Measurements from ENCODE around the gene CBL.
"Not testable (repeated sequence)": the region's sequence is repeated elsewhere in the genome, so short reads cannot be mapped to it uniquely, and the experiment has no call there.

Gene CBL

DNA sequence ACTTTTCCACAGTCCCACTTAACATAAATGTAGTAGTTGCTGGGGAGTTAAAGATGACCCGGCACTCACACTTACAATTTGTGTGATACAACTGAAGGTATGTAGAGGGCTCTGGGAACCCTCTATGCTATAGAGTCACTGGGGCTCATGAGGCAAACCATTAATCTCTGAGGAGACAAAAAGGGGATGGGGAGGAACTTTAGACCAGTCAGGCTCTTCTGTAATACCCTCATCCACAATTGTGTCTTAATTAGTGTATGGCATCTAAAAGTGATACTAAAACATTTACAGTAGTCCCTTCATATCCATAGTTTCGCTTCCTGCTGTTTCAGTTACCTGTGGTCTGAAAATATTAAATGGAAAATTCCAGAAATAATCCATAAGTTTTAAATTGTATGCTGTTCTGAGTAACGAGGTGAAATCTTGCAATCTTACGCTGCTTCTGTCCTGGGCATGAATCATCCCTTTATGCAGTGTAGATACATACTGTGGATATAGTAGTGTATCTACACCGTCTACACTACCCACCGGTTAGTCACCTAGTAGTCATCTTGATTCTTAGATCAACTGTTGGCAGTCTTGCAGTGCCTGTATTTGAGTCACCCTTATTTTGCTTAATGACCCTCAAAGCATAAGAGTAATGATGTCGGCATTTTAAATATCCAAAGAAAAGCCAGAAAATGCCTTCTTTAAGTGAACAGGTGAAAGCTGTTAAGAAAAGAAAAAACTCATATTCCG lies 12.2 kb downstream of the CBL start:
- DNase-seq: no peak

DNA sequence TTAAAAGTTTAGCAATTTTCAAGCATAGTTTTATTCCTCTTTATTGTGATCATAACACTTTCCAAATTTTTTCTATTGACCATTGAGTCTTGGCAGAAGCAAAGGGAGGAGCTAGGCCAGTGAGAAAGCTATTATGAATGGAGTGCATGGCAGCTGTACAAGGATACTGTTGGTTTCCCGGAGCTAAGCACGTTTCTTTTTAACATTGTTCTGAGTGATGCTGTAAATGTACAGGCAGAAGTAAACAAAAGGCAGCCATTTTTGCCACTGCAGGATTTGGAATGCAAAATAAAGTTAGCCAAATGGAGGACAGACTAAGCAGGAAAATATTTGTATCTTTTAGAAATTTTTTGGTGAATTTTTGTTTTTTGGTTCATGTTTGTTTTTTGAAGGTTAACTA lies 16.2 kb downstream of the CBL start:
- no peak for DNase-seq

DNA sequence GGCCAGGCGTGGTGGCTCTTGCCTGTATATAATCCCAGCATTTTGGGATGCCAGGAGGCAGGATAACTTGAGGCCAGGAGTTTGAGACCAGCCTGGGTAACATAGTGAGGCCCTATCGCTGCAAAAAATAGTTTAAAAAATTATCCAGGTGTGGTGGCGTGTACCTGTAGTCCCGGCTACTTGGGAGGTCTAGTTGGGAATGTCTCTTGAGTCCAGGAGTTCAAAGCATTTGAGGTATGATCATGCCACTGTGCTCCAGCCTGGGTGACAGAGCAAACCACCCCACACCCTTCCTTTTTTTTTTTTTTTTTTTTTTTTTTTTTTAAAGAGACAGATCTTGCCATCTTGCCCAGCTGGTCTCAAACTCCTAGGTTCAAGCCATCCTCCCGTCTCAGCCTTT lies 16.8 kb downstream of the CBL start:
- no peak for DNase-seq

DNA sequence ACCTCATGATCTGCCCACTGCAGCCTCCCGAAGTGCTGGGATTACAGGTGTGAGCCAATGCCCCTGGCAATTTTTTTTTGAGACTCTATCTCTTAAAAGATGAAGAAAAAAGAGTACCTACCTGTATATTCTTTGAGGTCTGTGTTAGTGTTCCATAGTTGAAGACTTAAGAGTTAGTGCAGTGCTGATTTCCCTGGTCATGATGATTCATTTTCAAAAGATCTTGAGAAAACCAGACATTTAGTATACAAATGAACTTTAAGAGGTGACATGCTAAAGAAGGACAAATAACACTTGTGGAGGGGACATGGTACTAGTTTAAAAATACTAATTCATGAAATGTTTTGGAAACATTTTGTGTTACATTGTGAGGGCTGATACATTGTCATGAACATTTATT lies 17.7 kb downstream of the CBL start:
- DNase-seq: no peak

DNA sequence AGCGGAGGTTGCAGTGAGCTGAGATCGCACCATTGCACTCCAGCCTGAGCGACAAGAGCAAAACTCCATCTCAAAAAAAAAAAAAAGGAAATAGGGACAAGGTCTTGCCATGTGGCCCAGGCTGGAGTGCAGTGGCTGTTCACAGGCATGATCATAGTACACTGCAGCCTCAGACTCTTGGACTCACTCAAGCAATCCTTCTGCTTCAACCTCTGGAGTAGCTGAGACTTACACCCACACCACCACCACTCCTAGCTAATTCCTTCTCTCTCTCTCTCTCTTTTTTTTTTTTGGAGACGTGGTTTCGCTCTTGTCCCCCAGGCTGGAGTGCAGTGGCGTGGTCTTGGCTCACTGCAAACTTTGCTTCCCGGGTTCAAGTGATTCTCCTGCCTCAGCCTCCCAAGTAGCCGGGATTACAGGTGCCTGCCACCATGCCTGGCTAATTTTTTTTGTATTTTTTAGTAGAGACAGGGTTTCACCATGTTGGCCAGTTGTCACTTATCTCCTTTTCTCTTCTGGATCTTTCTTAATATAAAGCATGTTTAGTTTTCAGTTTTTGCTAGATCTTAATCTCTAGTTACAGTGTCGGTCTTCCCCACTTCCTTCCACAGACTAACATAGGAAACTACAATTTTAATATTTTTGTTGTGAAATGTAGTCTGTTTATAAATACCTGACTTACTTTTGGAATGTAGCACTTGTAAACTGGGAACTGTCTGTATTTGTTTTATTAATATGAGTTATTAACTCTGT lies 22.6 kb downstream of the CBL start:
- DNase-seq: not testable (repeated sequence)

DNA sequence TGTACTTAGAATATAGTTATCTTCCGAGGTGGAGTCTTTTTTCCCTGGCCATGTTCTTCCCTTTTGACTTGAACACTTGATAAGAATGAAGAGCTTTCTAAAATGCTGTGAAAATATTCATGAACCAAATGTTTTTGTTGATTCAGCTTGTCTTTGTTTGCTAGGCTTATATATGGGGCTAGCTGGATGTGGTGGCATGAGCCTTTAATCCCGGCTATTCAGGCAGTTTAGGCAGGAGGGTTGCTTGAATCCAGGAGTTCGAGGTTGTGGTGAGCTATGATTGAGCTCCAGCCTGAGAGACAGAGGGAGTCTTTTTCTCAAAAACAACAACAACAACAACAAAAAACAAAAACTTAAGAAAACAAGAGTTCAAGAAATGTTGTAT lies 23.1 kb downstream of the CBL start:
- DNase-seq: no peak

DNA sequence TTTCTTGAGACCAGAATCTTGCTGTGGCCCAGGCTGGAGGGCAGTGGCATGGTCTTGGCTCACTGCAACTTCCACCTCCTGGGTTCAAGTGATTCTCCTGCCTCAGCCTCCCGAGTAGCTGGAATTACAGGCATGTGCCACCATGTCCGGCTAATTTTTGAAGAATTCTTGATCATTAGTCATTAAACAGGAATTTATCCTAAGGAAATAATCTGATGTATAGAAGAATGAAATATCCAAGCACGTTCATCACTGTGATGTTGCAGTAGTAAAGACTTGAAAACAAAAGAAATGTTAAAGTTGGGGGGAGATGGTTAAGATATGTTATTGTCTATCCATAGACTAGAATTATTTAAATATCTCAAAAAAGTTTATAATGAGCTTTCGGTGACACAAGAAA lies 23.6 kb downstream of the CBL start:
- DNase-seq: no peak

DNA sequence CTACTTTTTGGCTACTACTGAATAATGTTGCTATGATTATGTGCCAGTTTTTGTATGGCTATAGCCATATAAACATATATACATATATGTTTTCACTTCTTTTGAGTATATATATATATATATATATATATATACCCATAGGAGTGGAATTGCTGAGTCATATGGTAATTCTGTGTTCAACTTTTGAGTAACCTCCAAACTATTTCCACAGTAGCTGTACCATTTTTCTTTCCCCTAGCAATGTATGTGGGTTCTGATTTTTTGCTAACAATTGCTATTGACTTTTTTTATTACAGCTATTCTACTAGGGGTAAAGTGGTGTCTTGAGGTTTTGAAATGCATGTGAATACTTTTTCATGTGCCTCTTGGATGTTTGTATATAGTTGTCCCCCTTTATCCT lies 30.4 kb downstream of the CBL start:
- DNase-seq: no peak

DNA sequence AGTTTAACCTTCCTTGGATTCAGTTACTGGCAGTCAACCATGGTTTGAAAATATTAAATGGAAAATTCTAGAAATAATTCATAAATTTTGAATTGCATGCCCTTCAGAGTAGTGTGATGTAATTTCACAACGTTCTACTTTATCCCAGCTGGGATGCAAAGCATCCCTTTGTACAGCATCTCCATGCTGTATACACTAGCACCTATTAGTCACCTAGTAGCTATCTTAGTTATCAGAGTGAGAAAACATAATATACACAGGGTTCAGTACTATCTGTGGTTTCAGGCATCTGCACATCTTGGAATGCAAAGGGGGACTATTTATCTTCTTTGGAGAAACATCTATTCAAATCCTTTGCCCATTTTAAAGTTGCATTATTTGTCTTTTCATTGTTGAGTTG lies 30.8 kb downstream of the CBL start:
- no peak for DNase-seq

DNA sequence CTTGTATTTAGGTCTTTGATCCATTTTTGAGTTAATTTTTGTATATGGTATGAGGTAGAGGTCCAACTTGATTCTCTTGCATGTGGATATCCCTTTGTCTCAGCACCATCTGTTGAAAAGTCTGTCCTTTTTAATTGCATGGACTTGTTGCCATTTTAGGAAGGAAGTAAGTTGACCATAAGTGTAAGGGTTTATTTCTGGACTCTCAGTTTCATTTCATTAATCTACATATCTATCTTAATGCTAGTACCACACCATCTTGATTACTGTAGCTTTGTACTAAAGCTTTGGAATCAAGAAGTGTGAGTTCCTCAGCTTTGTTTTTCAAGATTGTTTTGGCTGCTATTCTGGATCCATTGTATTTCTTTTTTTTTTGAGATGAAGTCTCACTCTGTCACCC lies 31.4 kb downstream of the CBL start:
- DNase-seq: no peak

DNA sequence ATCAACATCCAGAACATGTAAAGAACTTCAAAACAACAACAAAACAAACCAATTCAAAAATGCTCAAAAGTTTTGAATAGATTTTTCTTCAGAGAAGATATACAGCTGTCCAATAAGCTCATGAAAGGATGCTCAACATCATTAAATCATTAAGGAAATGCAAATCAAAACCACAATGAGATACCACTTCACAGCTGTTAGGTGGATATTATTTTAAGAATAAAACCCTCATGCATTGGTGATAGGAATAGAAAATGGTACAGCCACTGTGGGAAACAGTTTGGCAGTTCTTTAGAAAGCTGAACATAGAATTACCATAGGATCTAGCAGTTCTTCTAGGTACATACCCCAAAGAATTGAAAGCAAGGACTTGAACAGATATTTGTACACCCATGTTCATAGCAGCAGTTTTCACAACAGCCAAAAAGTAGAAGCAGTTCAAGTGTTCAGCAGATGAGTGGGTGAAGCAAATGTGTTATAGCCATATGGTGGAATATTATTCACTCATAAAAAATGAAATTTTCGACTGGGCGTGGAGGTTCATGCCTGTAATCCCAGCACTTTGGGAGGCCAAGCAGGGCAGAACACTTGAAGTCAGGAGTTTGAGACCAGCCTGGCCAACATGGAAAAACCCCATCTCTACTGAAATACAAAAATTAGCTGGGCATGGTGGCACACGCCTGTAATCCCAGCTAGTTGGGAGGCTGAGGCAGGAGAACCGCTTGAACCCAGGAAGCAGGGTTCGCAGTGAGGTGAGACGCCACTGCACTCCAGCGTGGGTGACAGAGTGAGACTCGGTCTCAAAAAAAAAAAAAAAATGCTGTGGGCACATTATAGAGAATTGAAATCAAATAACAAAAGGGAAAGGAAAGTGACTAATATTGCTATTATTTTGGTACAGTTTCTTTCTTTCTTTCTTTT lies 42.9 kb downstream of the CBL start:
- no peak for DNase-seq

DNA sequence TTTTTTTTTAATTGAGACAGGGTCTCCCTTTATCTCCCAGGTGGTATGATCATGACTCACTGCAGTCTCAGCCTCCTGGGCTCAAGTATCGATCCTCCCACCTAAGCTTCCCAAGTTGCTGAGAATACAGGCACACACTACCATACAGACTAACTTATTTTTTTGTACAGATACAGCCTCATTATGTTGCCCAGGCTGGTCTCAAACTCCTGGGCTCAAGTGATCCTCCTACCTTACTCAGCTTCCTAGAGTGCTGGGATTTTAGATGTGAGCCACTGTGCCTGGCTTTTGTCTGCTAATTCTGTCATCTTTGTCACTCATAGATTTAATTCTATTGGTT lies 43.5 kb downstream of the CBL start:
- no peak for DNase-seq

DNA sequence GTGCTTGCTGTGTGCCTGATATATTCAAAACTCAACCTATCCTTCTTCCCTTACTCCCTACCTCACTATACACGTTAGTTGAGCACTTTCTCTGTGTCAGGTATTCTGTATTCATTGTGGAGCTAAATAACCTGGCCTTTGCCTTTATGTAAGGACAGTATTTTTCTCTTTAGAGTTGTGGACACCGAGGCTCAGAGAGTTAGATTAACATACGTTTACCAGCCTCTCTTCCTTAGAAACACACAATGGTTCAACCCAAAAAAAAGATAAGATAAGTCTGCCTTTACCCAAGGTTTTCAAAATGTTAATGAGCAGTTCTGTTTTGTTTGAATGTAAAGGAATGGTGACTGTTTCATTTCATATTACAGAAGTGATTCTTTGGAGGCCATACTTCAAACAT lies 45.0 kb downstream of the CBL start:
- no peak for DNase-seq

DNA sequence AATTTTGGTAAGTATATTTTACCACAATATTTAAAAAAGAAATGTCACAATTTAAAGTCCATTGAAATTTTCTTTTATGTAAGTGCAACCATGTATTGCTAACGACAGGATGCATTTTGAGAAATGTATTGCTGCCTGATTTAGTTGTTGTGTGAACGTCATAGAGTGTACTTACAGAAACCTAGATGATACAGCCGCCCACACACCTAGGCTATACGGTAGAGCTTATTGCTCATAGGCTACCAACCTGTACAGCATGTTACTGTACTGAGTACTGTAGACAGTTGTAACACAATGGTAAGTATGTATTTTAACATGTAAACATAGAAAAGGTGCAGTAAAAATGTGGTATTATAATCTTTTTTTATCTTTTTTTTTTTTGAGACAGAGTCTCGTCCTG lies 48.1 kb downstream of the CBL start:
- no peak for DNase-seq

DNA sequence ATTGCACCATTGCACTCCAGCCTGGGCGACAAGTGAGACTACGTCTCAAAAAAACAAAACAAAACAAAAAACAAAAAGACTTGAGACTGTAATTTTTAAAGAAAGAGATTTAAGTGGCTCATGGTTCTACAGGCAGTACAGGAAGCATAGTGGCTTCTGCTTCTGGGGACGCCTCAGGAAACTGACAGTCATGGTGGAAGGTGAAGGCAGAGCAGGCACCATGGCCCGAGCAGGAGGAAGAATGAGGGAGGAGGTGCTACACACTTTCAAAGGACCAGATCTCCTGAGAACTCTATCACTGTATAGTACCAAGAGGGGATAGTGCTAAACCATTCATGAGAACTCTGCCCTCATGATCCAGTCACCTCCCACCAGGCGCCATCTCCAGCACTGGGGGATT lies 52.0 kb downstream of the CBL start:
- no peak for DNase-seq

DNA sequence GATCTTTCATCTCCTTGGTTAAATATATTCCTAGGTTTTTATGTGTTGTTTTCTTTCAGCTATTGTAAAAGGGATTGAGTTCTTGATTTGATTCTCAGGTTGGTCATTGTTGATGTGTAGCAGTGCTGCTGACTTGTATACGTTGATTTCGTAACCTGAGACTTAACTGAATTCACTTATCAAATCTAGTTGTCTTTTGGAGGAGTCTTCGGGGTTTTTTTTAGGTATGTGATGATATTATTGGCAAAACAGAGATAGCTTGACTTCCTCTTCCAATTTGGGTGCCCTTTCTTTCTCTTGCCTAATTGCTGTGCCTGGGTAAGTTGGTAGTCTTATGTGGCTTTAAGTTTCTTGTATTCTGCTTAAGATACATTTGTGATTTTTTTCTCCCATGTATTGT lies 52.8 kb downstream of the CBL start:
- DNase-seq: no peak

DNA sequence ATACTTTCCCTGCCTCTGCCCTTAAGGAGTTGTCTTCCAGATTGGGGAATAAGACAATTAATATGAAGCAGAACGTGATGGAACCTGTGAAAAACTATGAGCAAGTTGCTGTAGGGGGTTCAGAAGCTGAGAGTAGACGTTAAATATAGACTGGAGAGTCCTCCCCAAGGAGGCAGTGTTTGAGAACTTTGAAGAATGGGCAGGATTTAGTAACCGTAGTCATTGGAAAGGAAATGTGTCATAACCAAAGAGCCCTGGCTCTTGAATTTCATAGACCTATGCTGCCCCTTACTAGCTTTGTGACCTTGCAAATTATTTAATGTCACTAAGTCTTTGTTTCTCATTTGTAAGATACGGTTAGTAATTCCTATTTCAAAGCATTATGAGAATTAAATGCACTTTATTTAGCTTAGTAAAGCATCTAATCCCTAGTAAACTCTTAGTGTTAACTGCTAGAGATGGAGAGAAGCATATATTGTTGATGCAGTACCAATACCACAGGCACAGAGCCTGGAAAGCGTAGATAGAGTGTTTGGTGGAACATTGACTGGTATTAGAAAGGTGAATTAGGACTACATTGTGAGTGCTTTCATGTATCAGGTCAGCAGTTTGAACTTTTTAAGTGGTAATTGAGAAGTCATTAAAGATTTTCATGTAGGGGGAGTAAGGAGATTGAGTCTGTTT lies 56.7 kb downstream of the CBL start:
- peak; percentile 17 for DNase-seq

DNA sequence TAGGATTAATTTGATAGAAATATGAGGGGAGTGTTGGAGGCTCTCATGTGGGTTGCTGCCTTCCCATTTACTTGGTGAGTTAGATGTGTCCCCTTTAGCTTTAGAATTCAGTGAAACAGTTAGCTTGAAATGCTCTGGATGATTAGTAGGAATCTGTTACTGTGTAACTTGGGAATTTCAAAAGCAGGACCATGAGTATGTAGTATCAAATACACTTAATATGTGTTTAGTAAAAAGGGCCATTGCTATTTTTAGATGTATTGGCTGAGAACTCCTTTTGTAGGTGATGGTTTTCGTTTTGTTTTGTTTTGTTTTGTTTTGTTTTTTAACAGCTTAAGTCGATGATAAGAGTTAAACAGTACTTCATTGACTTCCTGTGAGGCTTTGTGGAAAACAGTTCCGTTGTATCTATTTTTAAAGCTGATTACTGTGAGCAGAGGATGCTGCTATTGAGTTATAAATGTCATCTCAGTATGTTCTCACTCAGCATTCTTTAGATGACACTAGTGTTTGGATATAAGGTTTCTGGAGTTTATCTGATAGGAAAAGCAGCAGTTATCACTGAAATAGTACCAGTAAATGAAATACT lies 57.3 kb downstream of the CBL start:
- no peak for DNase-seq

DNA sequence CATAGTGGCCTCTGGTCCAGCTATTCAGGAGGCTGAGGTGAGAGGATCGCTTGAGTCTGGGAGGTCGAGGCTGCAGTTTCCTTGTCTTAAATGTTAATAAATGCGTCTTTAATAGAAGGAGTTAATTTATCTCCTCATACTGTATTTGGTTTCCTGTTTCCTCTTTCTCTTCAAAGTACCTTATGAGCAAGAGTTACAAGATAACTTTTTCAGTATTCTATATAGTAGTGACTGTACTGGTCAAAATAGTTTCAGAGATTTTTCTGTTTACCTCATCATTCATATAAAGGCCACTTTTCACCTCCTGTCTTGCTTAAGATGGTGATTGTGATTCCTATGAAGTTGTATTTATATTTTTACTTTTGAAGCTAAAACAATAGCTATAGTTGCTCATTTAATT lies 59.9 kb downstream of the CBL start:
- DNase-seq: no peak

DNA sequence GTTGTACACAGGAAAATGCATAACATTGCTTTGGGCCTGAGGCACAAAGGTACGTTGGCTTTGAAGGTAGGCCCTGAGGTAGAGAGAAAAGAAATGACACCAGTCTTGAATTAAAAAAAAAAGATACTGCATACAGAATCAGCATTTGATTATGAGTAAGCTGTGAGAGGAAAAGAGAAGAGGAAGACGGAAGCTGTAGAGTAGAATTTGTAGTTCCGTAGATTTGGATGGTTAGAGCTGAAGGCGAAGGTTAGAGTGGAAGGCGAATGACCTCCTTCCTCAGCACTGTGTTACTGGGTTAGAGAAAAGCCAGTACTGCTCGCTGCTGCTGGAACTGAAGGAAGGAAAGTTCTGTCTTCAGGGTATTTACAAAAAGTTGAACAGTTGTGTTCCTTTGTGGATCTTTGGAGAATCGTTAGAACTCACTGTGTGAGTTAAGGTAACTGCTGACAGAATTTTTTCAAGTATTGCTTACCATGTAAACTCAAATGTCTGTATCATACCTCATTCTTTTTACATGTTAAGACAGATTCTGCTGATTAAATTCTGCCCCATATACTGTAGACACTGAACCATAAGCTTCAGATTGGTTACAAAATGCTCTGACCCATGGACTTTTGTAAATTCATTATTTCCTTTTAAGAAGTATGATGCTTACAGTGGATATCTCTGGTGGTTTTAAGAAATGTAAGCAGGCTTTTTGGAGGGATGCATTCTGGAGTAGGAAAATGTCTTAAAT lies 60.5 kb downstream of the CBL start:
- no peak for DNase-seq

DNA sequence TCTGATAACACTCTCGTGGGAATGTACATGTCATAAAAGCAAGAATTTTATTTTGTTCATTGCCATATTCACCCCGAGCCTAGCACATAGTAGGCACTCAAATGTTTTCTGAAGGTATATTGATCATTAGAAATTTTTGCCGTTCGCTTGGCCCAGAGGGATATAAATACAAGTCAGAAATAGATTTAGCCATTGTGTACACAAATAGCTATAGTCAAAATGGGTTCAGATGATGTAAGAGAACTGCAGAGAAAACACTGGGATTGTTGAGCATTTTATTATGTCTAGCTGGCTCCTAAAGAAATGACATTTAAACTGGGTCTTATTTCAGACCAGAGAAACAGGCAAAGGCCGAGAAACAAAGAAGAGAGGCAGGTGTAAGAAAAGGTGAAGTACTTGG lies 61.5 kb downstream of the CBL start:
- no peak for DNase-seq

DNA sequence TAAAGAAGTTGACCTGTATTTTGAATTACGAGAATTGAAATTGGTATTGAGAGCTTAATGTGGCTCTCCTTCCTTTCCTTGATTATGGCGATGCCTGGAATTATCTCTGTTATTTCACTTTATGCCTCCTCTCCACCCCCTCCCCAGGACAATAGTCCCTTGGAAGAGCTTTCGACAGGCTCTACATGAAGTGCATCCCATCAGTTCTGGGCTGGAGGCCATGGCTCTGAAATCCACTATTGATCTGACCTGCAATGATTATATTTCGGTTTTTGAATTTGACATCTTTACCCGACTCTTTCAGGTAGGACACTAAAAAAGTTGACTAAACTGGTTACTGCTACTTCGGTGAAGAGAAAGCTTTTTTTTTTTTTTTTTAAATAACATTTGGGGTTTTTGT lies 67.6 kb downstream of the CBL start:
- no peak for DNase-seq

All from GDM1 (cell line).